ENCODE results near the gene PPP2R3C. TPM values are rescaled to one million over a fixed set of nuclear protein-coding genes. Genes with fewer than 3 reads are reported as not detected.
A peak's percentile ranks its signal among the peaks of the same experiment; 100 is the strongest.

PPP2R3C gene
- total and polyA plus RNA-seq, 2 of the 13 experiments (the other 11 are each of a cell fraction or from before 2014, with no cell fraction given) = 63.4 to 102 TPM

DNA sequence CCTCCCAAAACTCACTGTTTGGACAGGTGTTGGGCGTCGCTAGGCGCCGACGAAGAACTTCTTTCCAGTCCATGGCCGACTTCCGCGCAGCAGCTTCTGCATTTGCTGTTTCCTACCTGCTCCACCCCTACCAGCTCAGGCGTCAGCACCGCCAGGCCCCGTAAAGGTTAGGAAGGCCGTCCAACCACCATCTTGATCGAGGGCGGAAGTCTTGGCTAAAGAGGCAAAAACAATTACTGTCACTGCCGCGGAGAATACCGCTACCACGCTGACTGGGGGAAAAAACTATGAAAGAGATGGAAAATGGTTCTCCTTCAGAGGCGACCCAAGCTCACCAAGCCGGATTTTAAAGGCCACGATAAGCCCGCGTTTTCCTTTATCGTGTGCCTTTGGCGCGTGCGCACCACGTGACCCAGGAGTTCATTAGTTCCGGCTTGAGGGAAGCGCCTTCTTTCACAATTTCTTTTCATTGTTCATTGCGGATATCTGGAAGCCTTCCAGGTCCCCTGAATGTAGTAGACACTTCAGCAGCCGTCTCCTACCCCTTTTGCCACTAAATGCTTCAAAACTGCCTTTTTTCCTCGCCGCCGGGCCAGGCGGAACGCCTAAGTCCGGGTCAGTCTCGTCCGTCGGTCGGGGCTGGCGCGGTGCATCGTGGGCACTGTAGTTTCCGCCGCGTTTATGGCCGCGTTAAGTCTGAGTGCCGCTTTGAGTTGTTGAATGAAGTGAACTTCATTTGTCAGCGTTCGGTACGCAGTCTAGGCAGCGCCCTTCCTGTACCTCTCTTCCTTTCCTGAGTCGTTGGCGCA, at the start of gene PPP2R3C, which contains the start of gene PRORP (continued):
- TF ChIP-seq GPN1 (CRISPR knock-in tag; IDR thresholded peaks at IDR 0.05; ENCODE audit: borderline replicate concordance) = peak; percentile 95
- TF ChIP-seq, protein P1, sequence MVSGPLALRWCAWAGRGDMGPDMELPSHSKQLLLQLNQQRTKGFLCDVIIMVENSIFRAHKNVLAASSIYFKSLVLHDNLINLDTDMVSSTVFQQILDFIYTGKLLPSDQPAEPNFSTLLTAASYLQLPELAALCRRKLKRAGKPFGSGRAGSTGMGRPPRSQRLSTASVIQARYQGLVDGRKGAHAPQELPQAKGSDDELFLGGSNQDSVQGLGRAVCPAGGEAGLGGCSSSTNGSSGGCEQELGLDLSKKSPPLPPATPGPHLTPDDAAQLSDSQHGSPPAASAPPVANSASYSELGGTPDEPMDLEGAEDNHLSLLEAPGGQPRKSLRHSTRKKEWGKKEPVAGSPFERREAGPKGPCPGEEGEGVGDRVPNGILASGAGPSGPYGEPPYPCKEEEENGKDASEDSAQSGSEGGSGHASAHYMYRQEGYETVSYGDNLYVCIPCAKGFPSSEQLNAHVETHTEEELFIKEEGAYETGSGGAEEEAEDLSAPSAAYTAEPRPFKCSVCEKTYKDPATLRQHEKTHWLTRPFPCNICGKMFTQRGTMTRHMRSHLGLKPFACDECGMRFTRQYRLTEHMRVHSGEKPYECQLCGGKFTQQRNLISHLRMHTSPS (CRISPR knock-in tag; IDR thresholded peaks at IDR 0.05; ENCODE audit: low read depth) = peak; percentile 75; the same call in 1 of the 2 replicates
- peak; percentile 93 for TF ChIP-seq AKAP8 (CRISPR knock-in tag; IDR thresholded peaks at IDR 0.05)
- peak; percentile 92 for TF ChIP-seq ZZZ3 (CRISPR knock-in tag; IDR thresholded peaks at IDR 0.05; ENCODE audit: borderline replicate concordance)
- TF ChIP-seq HOXA3 (CRISPR knock-in tag; IDR thresholded peaks at IDR 0.05) = peak; percentile 99
- TF ChIP-seq RNF219 (CRISPR knock-in tag; IDR thresholded peaks at IDR 0.05) = peak; percentile 99; the same call in 1 of the 2 replicates
- TF ChIP-seq HBP1 (CRISPR knock-in tag; IDR thresholded peaks at IDR 0.05; ENCODE audit: low read depth) = peak; percentile 98
- peak; percentile 90 for TF ChIP-seq POLR2AphosphoS5 (IDR thresholded peaks at IDR 0.05; ENCODE audit: low read depth, low read length)
- TF ChIP-seq ZNF326 (CRISPR knock-in tag; IDR thresholded peaks at IDR 0.05; ENCODE audit: borderline replicate concordance) = peak; percentile 88
- peak; percentile 98 for TF ChIP-seq CAMTA2 (CRISPR knock-in tag; IDR thresholded peaks at IDR 0.05; ENCODE audit: borderline replicate concordance)
- peak; percentile 8; the same call in 1 of the 2 replicates for TF ChIP-seq BORCS8-MEF2B (CRISPR knock-in tag; IDR thresholded peaks at IDR 0.05)
- TF ChIP-seq ZEB1 (IDR thresholded peaks at IDR 0.05; ENCODE audit: insufficient replicate concordance, low read depth) = peak; percentile 90
- TF ChIP-seq ZNF414 (CRISPR knock-in tag; IDR thresholded peaks at IDR 0.05) = peak; percentile 95
- no peak for TF ChIP-seq DDIT3 (CRISPR knock-in tag; IDR thresholded peaks at IDR 0.05)
